Neural cell (in vitro differentiated cells): ENCODE results near the gene NCR2. TPM values are rescaled to one million over a fixed set of nuclear protein-coding genes. Genes with fewer than 3 reads are reported as not detected.

Experiments used
- H2AFZ ChIP-seq: fragments of 200-600, 300-800 bp; sonication (generic), shearing (Covaris generic); 2 replicates; pipeline ENCODE4 v1.6.0; 2014; ENCODE audit warnings: low read depth, mild to moderate bottlenecking, antibody characterized with exemption, low read length, moderate library complexity
- H3F3A ChIP-seq: fragments of 200-600 bp; shearing (Covaris generic); 2 replicates; pipeline ENCODE4 v1.6.1; 2016; ENCODE audit warnings: mild to moderate bottlenecking, moderate library complexity, mixed read lengths, antibody characterized with exemption, low read length; ENCODE audit not compliant: insufficient read depth, poor library complexity, severe bottlenecking
- H3K27ac ChIP-seq: fragments of 200-600, 300-800 bp; sonication (generic), shearing (Covaris generic); 2 replicates; pipeline ENCODE4 v1.5.1; 2014; ENCODE audit warnings: mild to moderate bottlenecking, low read length, moderate library complexity
- H3K27me3 ChIP-seq: fragments of 300-800, 200-600 bp; sonication (generic), shearing (Covaris generic); 2 replicates; pipeline ENCODE4 v1.6.0; 2014; ENCODE audit warnings: mild to moderate bottlenecking, low read depth, low read length, moderate library complexity; ENCODE audit not compliant: insufficient read depth
- H3K36me3 ChIP-seq: fragments of 300-800, 200-600 bp; sonication (generic), shearing (Covaris generic); 2 replicates; pipeline ENCODE4 v1.5.1; 2014; ENCODE audit warnings: mild to moderate bottlenecking, antibody characterized with exemption, low read length, moderate library complexity; ENCODE audit not compliant: insufficient read depth
- H3K4me2 ChIP-seq: fragments of 300-800, 200-600 bp; sonication (generic), shearing (Covaris generic); 2 replicates; pipeline ENCODE4 v1.6.0; 2014; ENCODE audit warnings: mild to moderate bottlenecking, low read length
- H3K4me3 ChIP-seq: fragments of 300-800, 200-600 bp; sonication (generic), shearing (Covaris generic); 2 replicates; pipeline ENCODE4 v1.5.1; 2014; ENCODE audit warnings: mild to moderate bottlenecking, low read length, moderate library complexity
- H3K79me2 ChIP-seq: fragments of 200-600 bp; shearing (Covaris generic); replicated peaks from 2 replicates; pipeline ENCODE4 v1.6.0; 2014; ENCODE audit warnings: mild to moderate bottlenecking, low read length, moderate library complexity; ENCODE audit not compliant: insufficient read depth
- H3K9ac ChIP-seq: fragments of 300-800, 200-600 bp; sonication (generic), shearing (Covaris generic); 2 replicates; pipeline ENCODE4 v1.6.1; 2016; ENCODE audit warnings: mild to moderate bottlenecking, low read length, mixed read lengths
- H3K9me2 ChIP-seq: fragments of 200-600 bp; shearing (Covaris generic); 2 replicates; pipeline ENCODE4 v1.6.1; 2016; ENCODE audit warnings: mild to moderate bottlenecking, low read length, mixed read lengths; ENCODE audit not compliant: insufficient read depth
- H3K9me3 ChIP-seq: fragments of 200-600, 300-800 bp; sonication (generic), shearing (Covaris generic); 2 replicates; pipeline ENCODE4 v1.6.1; 2016; ENCODE audit warnings: mild to moderate bottlenecking, mixed run types, low read length, moderate library complexity, mixed read lengths
- H4K20me1 ChIP-seq: fragments of 200-600 bp; shearing (Covaris generic); 2 replicates; pipeline ENCODE4 v1.6.1; 2016; ENCODE audit warnings: mild to moderate bottlenecking, mixed run types; ENCODE audit not compliant: insufficient read depth
- EZH2 ChIP-seq: fragments of 200-600, 300-800 bp; shearing (Covaris generic), sonication (generic); IDR thresholded peaks from 2 replicates; pipeline ENCODE4 v1.6.1; 2014; ENCODE audit warnings: antibody characterized with exemption, low read length, borderline replicate concordance, mild to moderate bottlenecking; ENCODE audit not compliant: insufficient read depth, poor library complexity, severe bottlenecking
- MXI1 ChIP-seq: fragments of 450-650 bp; conservative IDR thresholded peaks from 2 replicates; pipeline ENCODE4 v1.6.1; 2014; ENCODE audit warnings: antibody characterized with exemption, mild to moderate bottlenecking; ENCODE audit not compliant: poor library complexity, severe bottlenecking
- POLR2AphosphoS5 ChIP-seq: IDR thresholded peaks from 2 replicates; pipeline ENCODE4 v1.6.1; 2012
- RAD21 ChIP-seq: fragments of 450-650 bp; conservative IDR thresholded peaks from 2 replicates; pipeline ENCODE4 v1.6.1; 2014; ENCODE audit warnings: antibody characterized with exemption, mild to moderate bottlenecking, moderate library complexity
- SMC3 ChIP-seq: fragments of 450-650 bp; conservative IDR thresholded peaks from 2 replicates; pipeline ENCODE4 v1.6.1; 2014; ENCODE audit warnings: antibody characterized with exemption, mild to moderate bottlenecking, moderate library complexity; ENCODE audit not compliant: poor library complexity
- TAF1 ChIP-seq: IDR thresholded peaks from 2 replicates; pipeline ENCODE4 v1.6.1; 2012; ENCODE audit warnings: low read depth
- polyA plus RNA-seq: library from polyadenylated mRNA; depleted of rRNA; stranded (reverse); fragments of >200 nt; gene quantifications from 2 replicates; pipeline ENCODE4 v1.2.3, GENCODE V29; 2014
- TF ChIP-seq, protein P1 (sequence below): fragments of 450-650 bp; IDR thresholded peaks from 2 replicates; pipeline ENCODE4 v1.5.1; 2014; ENCODE audit warnings: antibody characterized with exemption, mild to moderate bottlenecking, moderate library complexity; ENCODE audit not compliant: poor library complexity, severe bottlenecking
- TF ChIP-seq, protein P2 (sequence below): IDR thresholded peaks from 2 replicates; pipeline ENCODE4 v1.6.1; 2012; ENCODE audit warnings: borderline replicate concordance

The NCR2 gene
- polyA plus RNA-seq, 1 donor from 2014 or later: not detected

DNA sequence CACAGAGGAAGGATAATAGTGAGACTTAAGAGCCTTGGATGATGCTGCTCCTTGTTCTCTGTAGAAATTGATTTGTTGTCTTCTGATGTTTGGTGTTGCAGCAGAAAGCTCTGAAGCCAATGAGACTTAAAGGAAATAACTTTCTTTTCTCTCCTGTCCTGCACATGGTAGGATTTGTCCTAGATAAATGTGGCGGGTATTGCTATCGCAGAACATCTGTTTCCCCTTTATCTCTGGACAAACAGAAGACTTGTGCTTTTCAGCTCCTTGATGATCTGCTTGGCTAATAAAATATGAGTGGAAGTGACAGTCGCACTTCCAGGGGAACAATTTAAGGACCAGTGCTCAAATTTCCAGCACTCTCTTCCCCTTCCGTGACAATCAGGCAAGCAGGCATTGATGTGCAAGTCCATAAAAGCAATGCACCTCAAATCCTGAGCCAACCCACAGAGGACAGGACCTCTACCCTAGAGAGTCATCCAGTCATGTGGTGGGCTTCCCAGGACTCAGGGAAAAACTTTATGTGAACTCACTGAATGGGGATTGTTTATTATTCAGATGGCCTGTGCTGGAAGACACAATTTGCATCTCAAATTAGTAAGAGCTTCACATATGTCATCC is 9.9 kb upstream of the NCR2 start:
- no peaks in the 10 kb centered on the region for H4K20me1 ChIP-seq
- no peak overlapping the region for H2AFZ ChIP-seq
- H3K27ac ChIP-seq: no peak overlapping the region
- H3K79me2 ChIP-seq: no peaks in the 10 kb centered on the region
- no peaks in the 10 kb centered on the region for H3K9me3 ChIP-seq
- H3K27me3 ChIP-seq: no peaks in the 10 kb centered on the region
- no peaks in the 10 kb centered on the region for H3K36me3 ChIP-seq
- no peak for TF ChIP-seq TAF1
- TF ChIP-seq EZH2: no peak
- no peak overlapping the region for H3K4me3 ChIP-seq
- no peak overlapping the region for H3K4me2 ChIP-seq
- H3F3A ChIP-seq: no peaks in the 10 kb centered on the region
- no peak overlapping the region for H3K9ac ChIP-seq
- no peaks in the 10 kb centered on the region for H3K9me2 ChIP-seq

DNA sequence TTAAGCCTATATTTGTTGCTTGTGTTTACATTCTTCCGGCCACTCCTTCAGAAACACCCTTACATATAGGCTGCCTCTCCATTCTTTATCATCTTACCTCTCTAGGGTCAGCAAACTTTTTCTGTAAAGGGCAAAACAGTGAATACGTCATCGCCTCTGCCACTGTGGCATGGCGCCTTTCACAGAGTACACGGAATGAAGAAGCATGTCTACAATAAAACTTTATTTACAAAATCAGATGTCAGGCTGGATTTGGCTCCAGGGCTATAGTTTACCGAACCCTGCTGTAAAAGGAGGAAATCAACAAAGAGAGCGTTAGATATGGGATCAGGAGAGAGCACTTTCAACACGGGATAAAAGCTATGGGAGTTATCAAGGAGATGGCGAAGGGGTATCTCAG is 9.3 kb upstream of the NCR2 start:
- Histone ChIP-seq H3K4me2 (no peak overlapping the region), H2AFZ (no peak overlapping the region), H3K9ac (no peak overlapping the region), H3K79me2 (no peaks in the 10 kb centered on the region), H4K20me1 (no peaks in the 10 kb centered on the region), H3K27me3 (no peaks in the 10 kb centered on the region), H3K36me3 (no peaks in the 10 kb centered on the region), H3K4me3 (no peak overlapping the region), H3K9me2 (no peaks in the 10 kb centered on the region), H3K9me3 (no peaks in the 10 kb centered on the region), H3F3A (no peaks in the 10 kb centered on the region), H3K27ac (no peak overlapping the region)
- TF ChIP-seq SMC3 (no peak), POLR2AphosphoS5 (no peak), RAD21 (no peak), MXI1 (no peak), EZH2 (no peak)
- TF ChIP-seq, protein P1, sequence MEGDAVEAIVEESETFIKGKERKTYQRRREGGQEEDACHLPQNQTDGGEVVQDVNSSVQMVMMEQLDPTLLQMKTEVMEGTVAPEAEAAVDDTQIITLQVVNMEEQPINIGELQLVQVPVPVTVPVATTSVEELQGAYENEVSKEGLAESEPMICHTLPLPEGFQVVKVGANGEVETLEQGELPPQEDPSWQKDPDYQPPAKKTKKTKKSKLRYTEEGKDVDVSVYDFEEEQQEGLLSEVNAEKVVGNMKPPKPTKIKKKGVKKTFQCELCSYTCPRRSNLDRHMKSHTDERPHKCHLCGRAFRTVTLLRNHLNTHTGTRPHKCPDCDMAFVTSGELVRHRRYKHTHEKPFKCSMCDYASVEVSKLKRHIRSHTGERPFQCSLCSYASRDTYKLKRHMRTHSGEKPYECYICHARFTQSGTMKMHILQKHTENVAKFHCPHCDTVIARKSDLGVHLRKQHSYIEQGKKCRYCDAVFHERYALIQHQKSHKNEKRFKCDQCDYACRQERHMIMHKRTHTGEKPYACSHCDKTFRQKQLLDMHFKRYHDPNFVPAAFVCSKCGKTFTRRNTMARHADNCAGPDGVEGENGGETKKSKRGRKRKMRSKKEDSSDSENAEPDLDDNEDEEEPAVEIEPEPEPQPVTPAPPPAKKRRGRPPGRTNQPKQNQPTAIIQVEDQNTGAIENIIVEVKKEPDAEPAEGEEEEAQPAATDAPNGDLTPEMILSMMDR: no peak
- TF ChIP-seq, protein P2, sequence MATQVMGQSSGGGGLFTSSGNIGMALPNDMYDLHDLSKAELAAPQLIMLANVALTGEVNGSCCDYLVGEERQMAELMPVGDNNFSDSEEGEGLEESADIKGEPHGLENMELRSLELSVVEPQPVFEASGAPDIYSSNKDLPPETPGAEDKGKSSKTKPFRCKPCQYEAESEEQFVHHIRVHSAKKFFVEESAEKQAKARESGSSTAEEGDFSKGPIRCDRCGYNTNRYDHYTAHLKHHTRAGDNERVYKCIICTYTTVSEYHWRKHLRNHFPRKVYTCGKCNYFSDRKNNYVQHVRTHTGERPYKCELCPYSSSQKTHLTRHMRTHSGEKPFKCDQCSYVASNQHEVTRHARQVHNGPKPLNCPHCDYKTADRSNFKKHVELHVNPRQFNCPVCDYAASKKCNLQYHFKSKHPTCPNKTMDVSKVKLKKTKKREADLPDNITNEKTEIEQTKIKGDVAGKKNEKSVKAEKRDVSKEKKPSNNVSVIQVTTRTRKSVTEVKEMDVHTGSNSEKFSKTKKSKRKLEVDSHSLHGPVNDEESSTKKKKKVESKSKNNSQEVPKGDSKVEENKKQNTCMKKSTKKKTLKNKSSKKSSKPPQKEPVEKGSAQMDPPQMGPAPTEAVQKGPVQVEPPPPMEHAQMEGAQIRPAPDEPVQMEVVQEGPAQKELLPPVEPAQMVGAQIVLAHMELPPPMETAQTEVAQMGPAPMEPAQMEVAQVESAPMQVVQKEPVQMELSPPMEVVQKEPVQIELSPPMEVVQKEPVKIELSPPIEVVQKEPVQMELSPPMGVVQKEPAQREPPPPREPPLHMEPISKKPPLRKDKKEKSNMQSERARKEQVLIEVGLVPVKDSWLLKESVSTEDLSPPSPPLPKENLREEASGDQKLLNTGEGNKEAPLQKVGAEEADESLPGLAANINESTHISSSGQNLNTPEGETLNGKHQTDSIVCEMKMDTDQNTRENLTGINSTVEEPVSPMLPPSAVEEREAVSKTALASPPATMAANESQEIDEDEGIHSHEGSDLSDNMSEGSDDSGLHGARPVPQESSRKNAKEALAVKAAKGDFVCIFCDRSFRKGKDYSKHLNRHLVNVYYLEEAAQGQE: peak; percentile 62

DNA sequence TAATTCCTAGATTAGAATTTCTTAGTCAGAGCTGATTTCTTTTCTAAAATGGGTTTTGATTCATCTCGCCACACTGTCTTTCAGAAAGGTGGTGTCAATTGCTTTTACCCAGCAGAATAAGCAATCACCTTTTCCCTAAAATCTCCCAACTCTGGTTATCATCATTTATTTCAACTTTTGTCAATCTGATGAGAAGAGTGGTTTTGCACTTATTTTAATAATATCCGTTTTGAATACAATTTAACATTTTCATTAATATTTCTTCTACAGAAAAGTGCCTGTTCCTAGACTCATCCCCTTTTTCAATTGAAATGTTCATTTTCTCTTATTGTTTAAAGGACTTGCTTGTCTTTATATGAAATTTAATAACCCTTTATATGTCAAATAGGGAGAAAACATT is 8.2 kb upstream of the NCR2 start:
- no peak for TF ChIP-seq TAF1
- TF ChIP-seq, protein P1: no peak
- no peaks in the 10 kb centered on the region for H4K20me1 ChIP-seq

More for the DNA sequence above, 8.2 kb upstream of the NCR2 start:
- H3K79me2 ChIP-seq: no peaks in the 10 kb centered on the region
- no peaks in the 10 kb centered on the region for H3K36me3 ChIP-seq
- no peak overlapping the region for H2AFZ ChIP-seq
- no peak overlapping the region for H3K9ac ChIP-seq
- H3K9me2 ChIP-seq: no peaks in the 10 kb centered on the region
- H3K27me3 ChIP-seq: no peaks in the 10 kb centered on the region
- no peaks in the 10 kb centered on the region for H3K9me3 ChIP-seq
- no peaks in the 10 kb centered on the region for H3F3A ChIP-seq
- H3K4me2 ChIP-seq: no peak overlapping the region
- H3K4me3 ChIP-seq: no peak overlapping the region
- no peak overlapping the region for H3K27ac ChIP-seq
